GM23248 (cell line): ENCODE data around the gene ZBTB9.

ENCODE experiments used
- EZH2 ChIP-seq: fragments of 200-600 bp; sonication (generic); IDR thresholded peaks from 2 replicates; pipeline ENCODE4 v1.6.1; 2018; ENCODE audit warnings: antibody characterized with exemption, mild to moderate bottlenecking; ENCODE audit not compliant: insufficient read depth, poor library complexity, severe bottlenecking
- EZH2phosphoT487 ChIP-seq: fragments of 200-600 bp; sonication (generic); IDR thresholded peaks from 2 replicates; pipeline ENCODE4 v1.6.1; 2018; ENCODE audit warnings: antibody characterized with exemption, moderate library complexity, mild to moderate bottlenecking, low read depth; ENCODE audit not compliant: insufficient read depth

DNA sequence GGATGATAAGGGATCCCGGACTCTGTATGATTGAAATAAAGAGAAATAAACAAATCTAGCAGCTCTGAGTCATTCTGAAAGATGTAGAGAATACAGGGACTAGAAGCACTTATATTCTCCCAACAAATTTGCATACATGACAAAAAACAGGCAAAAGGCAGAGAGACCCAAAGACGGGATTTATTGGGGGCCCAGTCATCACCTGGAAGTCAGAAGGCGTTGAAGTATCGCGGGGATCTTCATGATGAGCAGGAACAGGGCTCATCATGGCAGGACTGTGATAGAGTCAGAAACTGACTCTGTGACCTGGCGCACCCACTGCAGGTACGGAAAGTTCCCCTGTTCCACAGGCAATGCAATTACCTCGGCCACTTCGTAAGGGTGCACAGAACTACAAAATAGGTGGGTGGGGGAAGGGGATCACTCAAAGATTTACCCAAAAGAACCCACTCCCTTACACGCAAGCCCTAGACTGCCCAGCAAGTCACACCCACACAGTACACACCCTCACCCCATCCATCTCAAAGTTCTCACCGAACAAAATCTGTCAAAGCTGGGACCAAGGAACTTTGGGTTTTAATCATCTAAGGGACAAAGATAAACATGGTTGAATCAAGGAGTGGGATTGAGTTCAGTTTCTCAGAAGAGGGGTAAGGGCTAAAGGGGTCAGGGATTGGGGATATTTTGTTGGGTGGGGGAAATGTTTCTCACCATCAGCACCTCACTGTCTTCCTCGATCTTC, 37.8 kb upstream of the ZBTB9 start:
- TF ChIP-seq EZH2 = no peak
- no peak for TF ChIP-seq EZH2phosphoT487
